Tibial nerve (tissue), 4 donors: ENCODE results near the gene SLC29A3.

ENCODE experiments used
- CTCF ChIP-seq, 5 experiments: fragments of 200-600 bp in 3 of 5; fragments of 450-650 bp in 2 of 5; sonication (generic) in 3 of 5; IDR thresholded peaks; one replicate each; pipeline ENCODE4 v1.5.1; 2016 to 2019; ENCODE audit warnings: antibody characterized with exemption in 5 of 5, mild to moderate bottlenecking in 3 of 5, moderate library complexity in 2 of 5
- EP300 ChIP-seq, 2 donors: sonication (generic); formaldehyde crosslinking; IDR thresholded peaks; one replicate each; pipeline ENCODE4 v1.6.1; 2017; ENCODE audit warnings: antibody characterized with exemption in 2 of 2, mild to moderate bottlenecking in 1 of 2
- POLR2A ChIP-seq, 2 donors: fragments of 450-650 bp; IDR thresholded peaks; one replicate each; pipeline ENCODE4 v1.6.1; 2017; ENCODE audit warnings: antibody characterized with exemption in 2 of 2, mild to moderate bottlenecking in 2 of 2, moderate library complexity in 2 of 2

DNA sequence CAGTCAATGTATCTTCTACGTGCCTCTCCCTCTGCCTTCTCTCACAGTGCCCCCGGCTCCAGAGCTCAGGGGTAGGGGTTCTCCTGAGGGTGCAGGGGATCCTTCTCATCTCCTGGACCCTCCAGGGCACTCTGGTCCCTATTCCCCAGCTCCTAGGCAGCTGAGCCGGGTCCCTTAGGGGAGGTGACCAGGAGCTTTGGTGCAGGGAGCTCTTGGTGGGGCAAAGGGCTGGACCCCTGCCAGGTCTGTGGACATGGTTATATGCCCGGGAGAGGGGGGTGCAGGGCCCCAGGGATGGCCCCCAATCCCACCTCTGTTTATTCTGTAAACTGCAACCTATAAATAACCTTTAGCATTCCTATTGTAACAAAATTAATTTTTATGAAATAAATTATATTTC, 16.6 kb upstream of the SLC29A3 start:
- TF ChIP-seq CTCF (IDR thresholded peaks at IDR 0.05): no peak
- TF ChIP-seq POLR2A (IDR thresholded peaks at IDR 0.05): no peak
- TF ChIP-seq EP300 (IDR thresholded peaks at IDR 0.05): no peak
